HG02884 (cell line): ENCODE measurements around the gene ZMYND19.
A peak's percentile ranks its signal among the peaks of the same experiment; 100 is the strongest.
"Not testable (repeated sequence)": the region's sequence is repeated elsewhere in the genome, so short reads cannot be mapped to it uniquely, and the experiment has no call there.

ENCODE experiments used
- ATAC-seq: cut with Tn5 transposase; IDR thresholded peaks from one replicate; pipeline ENCODE4 v1.9.1; 2021; ENCODE audit warnings: mild to moderate bottlenecking, moderate library complexity; ENCODE audit not compliant: unreplicated experiment

ZMYND19 gene

GRCh38 chr9:137590469-137591383 is at the start of gene ZMYND19:
Gene ZMYND19 (minus strand): TSS chr9:137590512. CDS start chr9:137590263, 249 bp downstream.
- peak; percentile 88 for ATAC-seq

GRCh38 chr9:137639303-137640051 is 49.2 kb upstream of the ZMYND19 start:
- no peak for ATAC-seq

DNA sequence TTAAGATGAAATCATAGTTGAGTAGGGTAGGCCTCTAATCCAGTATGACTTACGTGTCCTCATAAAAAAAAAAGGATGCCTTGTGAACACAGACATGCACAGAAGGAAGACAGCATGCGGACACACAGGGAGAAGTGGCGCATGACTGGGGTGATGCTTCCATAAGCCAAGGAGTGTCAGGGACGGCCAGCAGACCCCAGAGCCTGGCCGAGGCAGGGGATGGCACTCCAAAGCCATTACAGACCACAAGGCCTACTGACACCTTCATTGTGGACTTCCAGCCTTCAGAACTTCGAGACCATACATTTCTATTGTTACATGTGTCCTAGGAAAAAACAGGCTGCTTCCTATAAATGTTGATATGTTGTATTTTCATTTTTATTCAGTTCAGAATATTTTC is 48.4 kb upstream of the ZMYND19 start:
- ATAC-seq = no peak

DNA sequence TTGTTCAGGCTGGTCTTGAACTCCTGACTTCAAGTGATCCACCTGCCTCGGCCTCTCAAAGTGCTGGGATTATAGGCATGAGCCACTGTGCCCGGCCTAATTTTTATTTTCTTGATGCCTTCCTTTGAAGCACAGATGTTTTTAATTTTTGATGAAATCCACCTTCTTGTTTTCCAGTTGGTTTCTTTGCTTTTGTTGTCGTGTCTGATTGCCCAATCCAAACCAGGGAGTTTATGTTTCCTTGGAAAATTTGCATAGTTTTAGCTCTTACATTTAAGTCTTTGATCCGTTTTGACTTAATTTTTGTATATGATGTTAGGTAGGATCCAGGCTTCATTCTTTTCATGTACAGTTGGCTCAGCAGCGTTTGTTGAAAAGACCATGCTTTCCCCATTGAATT is 43.7 kb upstream of the ZMYND19 start:
- no peak for ATAC-seq

GRCh38 chr9:137632230-137633161 is 42.2 kb upstream of the ZMYND19 start:
- ATAC-seq = no peak

DNA sequence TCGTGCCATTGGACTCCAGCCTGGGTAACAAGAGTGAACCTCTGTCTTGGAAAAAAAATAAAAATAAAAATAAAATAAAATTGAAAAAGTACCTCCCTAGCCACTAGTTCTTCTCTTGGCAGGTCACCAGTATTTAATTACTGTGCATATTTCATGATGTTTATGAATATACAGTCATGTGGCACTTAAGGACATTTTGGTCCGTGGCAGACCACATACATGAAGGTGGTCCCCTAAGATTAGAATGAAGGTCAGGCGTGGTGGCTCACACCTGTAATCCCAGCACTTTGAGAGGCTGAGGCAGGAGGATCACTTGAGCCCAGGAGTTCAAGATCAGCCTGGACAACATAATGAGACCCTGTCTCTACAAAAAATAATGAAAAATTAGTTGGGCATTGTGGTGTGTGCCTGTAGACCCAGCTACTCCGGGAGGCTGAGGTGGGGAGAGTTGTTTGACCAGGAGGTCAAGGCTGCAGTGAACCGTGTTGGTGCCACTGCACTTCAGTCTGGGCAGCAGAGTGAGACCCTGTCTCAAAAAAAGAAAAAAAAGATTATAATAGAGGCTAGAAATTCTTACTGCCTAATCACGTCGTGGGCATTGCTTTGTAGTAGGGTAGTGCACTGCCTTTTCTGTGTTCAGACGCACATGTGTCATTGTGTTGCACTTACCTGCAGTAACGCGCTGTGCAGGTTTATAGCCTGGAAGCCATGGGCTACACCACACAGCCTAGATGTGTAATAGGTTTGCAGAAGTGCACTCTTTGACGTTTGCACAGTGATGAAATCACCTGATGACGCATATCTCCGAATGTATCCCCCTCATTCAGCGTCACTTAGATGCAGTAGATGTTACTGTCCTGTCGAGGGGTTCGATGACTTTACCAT is 41.3 kb upstream of the ZMYND19 start:
- no peak for ATAC-seq

DNA sequence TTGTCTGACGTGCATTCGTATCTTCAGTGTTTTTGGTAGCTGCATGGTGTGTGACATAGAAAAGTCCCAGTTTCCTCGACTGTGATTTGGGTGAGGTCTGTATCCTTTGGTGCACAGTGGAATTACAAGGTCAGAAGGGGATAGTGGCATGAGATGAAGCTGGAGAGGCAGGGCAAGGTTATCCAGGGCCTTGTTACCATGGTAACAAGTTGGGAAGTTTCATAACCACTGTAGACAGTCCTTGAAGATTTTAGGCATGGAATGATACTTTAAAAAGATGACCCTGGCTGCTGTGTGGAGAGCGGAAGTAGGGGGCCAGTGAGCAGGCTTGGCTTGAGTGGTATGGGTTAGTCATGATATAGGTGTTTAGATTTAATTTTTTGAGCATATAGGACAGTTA is 40.4 kb upstream of the ZMYND19 start:
- ATAC-seq = no peak

- no peak for ATAC-seq
Observed at GRCh38 chr9:137630126-137630525, 39.8 kb upstream of the ZMYND19 start.

DNA sequence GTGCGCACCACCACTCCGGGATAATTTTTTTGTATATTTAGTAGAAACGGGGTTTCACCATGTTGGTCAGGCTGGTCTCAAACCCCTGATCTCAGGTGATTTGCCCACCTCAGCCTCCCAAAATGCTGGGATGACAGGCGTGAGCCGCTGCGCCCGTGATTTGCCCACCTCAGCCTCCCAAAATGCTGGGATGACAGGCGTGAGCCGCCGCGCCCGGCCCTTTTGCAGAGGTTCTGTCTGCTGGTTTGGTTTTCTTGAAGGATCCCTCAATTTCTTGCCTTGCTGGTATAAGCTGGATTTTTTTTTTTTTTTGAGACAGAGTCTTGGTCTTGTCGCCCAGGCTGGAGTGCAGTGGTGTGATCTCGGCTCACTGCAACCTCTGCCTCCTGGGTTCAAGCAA is 37.1 kb upstream of the ZMYND19 start:
- not testable (repeated sequence) for ATAC-seq

GRCh38 chr9:137626464-137626863 is 36.2 kb upstream of the ZMYND19 start:
- ATAC-seq = no peak

- not testable (repeated sequence) for ATAC-seq
Observed at GRCh38 chr9:137622211-137622610, 31.9 kb upstream of the ZMYND19 start.

DNA sequence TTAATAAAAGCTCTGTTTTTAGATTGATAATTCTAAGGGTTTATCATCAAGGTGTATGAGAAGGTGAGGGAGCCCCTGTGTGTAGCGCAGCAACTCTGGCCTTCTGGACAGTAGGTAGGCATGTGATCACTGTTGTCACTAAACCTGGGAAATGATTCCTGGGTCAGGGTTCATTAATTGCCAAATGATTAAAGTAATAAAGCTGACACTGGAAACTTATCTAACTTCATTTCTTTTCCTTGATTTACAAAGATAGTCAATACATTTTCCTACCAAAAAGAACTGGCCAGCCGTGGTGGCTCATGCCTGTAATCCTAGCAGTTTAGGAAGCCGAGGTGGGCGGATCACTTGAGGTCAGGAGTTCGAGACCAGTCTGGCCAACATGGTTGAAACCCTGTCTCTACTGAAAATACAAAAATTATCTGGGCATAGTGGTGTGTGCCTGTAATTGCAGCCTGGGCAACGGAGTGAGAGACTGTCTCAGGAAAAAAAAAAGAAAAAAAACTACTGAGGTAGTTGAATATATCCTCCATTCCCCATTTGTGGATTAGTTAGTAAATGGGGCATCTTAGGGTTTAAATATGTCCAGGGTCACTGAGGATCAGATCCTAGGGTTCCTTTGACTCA is 30.9 kb upstream of the ZMYND19 start:
- ATAC-seq = no peak

DNA sequence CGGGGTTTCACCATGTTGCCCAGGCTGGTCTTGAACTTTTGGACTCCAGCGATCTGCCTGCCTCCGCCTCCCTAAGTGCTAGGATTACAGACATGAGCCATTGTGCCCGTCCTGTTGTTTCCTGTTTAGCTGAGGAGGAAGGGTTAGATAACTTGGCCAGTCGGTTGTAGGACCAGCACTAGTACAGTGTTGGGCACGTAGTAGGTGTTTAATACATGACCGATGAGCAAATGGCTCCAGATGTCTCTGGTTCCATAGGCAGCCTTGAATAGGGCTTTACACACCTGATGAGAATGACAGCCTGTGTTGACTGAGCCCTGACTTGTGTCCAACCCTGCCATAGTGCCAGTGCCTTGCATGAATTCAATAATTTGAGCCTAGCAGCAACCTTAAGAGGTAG is 30.3 kb upstream of the ZMYND19 start:
- no peak for ATAC-seq

DNA sequence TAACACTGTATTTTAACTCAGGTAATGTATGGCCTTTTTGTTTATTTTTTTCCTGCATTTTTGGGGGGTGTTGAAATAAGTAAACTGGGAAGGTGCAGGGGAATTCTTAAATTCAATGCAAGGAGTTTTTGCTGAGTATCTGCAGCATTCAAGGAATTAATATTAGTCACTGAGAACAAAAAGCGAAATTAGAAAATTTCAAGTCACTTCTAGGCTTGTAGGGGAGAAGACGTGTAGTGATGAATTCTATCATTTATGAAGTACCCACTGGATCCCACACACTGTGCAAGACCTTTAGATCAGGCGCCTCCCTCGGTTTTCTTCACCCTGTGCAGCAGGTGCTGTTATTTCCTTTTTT is 29.7 kb upstream of the ZMYND19 start:
- no peak for ATAC-seq

- ATAC-seq = peak; percentile 20
Observed at GRCh38 chr9:137619240-137620047, 29.1 kb upstream of the ZMYND19 start.

DNA sequence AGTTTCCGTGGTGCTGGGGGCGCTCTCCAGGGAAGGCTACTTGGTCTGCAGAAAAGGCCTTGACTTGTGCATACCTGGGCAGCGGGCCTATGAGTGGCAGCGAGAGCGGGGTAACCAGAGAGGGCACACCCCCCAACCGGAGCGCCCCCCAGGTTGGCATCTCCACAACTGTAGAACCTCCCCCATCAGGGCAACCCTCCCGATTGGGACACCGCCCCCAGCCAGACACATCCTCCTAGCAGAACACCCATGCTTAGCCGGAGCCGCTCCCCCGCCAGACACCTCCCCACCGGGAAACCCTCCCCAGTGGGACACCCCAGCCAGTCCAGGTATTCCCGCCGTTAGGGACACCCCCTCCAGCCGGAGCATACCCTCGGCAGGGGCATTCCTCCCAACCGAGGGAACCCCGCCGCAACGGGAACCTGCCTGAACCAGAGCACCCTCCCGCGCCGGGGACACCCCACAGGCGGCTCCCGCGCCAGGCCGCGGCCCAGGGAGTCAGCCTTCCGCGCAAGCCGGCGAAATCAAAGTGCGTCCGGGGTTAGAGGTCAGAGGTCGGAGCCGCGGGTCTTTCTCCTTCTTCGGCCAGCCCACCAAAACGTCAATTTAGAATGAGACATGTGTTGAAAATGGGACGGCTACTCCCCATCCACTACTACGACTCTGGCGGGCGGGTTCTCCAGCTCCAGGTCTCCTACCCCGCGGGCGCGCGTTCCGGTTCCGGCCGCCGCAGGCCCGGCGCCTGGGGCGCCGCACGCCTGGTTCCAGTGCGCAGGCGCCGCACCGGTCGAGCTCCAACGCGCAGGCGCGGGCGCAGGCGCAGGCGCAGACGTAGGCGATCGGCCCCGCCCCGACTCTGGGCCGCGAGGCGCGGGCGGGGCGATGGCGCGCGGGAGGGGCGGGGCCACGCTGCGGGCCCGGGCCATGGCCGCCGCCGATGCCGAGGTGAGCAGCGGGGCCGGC is 28.1 kb upstream of the ZMYND19 start, which contains the start of gene EHMT1:
TSS of gene EHMT1 (plus strand) at position 901 of the 963 bp plus-strand sequence. CDS start at position 925, 24 bp downstream.
- ATAC-seq = peak; percentile 67

DNA sequence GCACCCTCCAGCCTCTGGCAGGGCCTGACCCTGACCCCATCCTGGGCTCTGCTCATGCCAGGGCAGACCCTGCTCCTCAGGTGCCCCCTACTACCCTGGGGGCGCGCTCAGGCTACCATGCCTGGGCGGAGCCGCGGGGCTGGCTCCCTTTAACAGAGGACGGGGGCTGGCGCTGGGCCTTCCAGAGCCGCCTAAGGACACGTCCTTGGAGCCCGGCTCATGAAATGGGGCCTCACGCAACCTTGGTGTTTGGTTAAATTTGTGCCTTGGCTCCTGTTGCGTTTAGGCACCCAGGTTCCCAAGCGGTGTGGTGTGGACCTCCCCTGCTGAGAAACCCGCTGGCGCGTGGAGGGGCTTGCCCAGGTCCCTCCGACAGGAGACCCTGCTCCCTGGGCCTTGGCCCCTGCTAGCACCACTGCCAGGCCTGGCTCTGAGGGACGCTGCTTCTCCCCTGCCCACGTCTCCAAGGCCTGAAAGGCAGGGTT is 25.1 kb upstream of the ZMYND19 start:
- no peak for ATAC-seq
